GM21423 (cell line): Measurements from ENCODE around the gene HELZ.

Source experiments
- ATAC-seq: cut with Tn5 transposase; IDR thresholded peaks from one replicate; pipeline ENCODE4 v1.9.1; 2021; ENCODE audit warnings: mild to moderate bottlenecking, moderate library complexity; ENCODE audit not compliant: unreplicated experiment

Gene HELZ

DNA sequence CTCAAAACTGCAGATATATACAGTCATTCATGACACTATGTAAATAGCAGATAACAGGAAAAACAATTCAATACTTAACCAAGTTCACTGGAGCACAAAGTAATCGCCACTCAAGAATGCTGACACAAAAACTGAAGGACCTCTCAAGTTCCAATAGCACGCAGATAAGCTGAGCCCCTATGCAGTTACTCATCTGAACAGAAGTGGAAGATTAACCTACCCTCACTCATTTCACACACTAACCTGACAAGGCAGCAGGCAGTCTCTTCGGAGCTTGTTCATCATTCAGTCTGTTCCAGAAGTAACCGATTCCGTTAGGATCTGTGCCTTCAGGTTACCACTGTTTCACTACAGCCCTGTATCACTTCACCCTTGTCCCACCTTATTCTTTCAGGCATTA lies 6.0 kb downstream of the HELZ start:
- no peak for ATAC-seq

DNA sequence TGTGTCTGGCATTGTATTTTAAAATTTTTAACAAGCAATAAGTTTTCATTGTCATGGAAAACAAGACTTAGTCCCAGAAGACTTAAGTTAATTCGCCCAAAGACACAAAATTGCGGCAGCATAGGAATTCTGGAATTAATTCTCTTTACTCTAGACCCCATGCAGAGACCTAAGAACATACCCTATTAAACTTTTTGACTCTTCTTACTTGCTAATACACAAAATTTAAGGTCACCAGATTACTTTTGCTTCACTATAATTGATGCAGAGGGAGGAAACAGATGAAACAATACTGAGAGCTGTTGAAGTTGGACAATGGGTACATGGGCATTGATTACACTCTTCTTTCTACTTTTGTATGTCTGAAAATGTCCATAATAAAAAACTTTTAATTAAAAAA lies 12.6 kb downstream of the HELZ start:
- no peak for ATAC-seq

DNA sequence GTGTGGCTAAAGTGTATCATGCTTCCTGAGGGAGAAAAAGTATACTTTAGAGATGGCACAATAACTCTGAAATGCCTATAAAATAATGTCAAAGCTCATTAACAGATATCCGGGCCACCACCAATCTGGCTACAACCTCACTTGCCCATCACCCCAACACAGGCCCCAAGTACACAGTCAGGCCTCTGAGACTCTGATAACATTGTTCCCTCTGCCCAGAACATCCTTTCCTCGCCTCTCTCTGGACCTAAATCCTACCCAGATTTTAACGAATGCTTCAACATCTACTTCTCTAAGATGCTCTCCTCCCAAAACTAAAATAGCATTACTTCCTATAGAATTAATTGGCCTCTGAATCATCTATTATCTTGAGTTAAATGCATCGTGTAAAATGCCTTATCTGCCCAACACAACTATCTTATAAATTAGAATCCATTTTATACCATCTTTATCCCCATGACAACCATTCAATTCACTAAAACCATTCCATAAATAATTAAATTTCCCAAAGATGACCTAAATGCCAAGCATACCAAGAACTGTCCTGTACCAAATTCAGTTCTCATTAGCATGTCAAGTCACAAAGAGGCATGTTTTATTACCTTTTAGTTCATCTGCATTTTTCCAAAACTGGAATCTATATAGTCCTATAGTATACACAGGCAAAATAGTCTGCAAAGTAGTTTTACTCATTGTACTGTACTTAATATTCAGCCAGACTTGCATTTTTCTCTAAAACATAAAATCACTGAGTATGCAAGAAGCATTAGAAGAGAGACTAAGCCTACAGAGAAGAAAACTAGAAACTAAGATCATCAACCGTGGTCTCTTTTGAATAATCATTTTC lies 15.7 kb downstream of the HELZ start:
- no peak for ATAC-seq

- no peak for ATAC-seq
Observed at GRCh38 chr17:67227488-67227887, 17.5 kb downstream of the HELZ start.

DNA sequence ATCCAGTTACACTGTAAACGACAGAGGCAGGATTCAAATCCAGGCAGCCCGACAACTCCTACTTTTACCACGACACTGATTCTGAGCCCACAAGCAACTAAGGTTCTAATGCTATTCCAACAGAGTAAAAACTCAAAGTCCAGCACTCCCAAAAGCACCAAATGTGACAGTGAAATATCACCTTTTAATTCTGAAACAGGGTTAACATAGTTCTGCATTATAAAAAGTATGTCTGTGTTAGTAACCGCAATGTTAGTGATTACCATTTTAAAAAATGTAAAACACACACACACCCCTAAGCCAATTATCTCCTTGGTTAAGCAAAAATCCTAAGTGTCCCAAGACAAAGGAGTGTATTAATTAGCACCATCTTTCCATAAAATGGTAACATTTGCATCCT lies 19.7 kb downstream of the HELZ start:
- ATAC-seq = no peak

DNA sequence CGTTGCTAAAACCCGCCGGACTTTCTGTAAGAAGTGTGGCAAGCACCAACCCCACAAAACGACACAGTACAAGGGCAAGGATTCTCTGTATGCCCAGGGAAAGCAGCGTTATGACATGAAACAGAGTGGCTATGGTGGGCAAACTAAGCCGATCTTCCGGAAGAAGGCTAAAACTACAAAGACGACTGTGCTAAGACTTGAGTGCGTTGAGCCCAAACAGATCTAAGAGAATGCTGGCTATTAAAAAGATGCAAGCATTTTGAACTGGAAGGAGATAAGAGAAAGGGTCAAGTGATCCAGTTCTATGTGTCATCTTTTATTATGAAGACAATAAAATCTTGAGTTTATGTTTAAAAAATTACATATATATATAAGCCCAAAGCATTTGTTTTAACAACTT lies 20.3 kb downstream of the HELZ start:
- no peak for ATAC-seq

DNA sequence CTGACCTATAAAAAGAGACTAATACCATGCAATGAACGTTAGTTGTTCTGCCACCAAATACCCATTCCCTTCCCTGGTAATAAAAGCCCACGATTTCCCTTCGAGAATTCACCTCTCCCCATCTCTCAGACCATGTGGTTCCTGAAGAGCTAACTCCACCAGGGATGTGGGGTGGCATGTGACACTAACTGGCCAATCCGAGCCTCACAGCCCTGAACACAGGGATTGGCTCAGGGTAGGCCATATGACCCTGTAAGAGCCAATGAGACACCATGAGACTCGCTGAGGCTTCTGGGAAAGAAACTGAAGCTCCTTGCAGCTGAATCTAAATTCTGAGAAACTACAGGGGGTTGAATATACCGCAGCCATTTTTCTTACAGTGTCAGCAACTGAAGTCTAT lies 21.1 kb downstream of the HELZ start:
- no peak for ATAC-seq

GRCh38 chr17:67221062-67221998 lies 23.7 kb downstream of the HELZ start:
- ATAC-seq = no peak

- ATAC-seq = no peak
Observed at GRCh38 chr17:67218385-67218950, 26.5 kb downstream of the HELZ start.

GRCh38 chr17:67217446-67217845 lies 27.6 kb downstream of the HELZ start:
- ATAC-seq = no peak

DNA sequence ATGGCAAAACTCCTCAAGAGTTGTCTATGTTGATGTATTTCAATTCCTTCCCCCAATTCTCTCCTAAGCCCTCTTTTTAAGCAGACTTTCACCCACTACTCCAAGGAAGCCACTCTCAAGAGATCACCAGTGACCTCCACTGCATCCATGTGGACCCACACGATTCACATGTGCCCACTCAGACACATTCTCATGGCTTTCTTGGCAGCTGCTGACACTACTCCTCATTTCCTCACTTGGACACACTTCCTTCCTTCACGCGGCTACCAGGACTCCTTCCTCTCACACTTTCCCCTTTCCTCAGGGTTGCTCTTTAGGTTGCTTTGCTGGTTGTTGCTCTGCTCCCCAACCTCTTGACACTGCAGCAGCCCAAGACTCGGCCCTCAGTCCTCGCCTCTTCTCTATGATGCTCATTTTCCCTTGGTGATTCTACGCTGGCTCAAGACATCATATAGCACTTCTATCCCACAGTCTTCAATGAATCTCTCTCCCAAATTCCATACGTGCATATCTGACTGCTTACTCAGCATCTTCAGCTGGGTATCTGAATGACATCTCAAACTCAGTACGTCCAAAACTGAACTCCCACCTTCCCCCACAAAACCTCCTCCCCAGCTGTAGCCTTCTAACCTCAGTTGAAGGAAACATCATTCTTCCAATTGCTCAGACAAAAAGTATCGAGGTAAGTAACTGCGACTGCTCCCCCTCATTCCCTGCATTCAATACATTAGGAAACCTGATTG lies 28.2 kb downstream of the HELZ start:
- ATAC-seq = no peak

- ATAC-seq = peak; percentile 73
Observed at GRCh38 chr17:67215991-67216421, 29.0 kb downstream of the HELZ start.

GRCh38 chr17:67212714-67213417 lies 32.1 kb downstream of the HELZ start:
- no peak for ATAC-seq

DNA sequence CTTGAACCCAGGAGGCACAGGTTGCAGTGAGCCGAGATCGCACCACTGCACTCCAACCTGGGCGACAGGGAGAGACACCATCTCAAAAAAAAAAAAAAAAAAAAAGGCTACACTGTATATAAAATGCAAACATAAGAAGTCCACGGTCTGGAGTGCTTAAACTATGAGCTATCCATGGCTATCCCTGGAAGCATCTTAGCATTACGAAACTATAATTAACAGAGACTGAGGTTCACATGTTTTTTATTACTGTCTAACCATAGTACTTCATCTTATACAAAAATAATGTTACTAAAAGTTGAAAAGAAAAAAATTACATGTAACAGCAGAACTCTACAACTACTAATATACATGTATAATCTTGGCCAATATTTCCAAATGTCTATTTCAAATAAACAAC lies 32.8 kb downstream of the HELZ start:
- ATAC-seq = no peak

- ATAC-seq = no peak
Observed at GRCh38 chr17:67211742-67212141, 33.3 kb downstream of the HELZ start.

- no peak for ATAC-seq
Observed at GRCh38 chr17:67210915-67211314, 34.1 kb downstream of the HELZ start.

GRCh38 chr17:67208232-67208631 lies 36.8 kb downstream of the HELZ start:
- ATAC-seq = no peak

DNA sequence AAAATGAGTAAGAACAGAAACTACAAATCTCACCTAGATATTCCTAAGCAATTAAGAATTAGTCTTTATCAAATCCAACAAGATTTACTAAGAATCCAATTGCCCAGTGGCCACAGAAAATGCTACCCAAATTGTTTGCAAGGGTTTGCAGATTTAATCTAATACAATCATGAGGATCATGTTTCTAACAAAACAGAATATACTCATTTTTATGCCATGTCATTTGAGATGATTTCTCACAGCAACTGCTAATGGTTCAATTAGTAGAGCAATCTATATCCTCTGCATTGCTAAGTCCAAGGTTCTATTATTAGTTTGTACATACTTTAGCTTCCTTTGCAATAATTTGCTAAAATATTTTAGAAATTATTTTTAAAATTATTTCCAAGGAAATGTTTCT lies 41.2 kb downstream of the HELZ start:
- no peak for ATAC-seq

DNA sequence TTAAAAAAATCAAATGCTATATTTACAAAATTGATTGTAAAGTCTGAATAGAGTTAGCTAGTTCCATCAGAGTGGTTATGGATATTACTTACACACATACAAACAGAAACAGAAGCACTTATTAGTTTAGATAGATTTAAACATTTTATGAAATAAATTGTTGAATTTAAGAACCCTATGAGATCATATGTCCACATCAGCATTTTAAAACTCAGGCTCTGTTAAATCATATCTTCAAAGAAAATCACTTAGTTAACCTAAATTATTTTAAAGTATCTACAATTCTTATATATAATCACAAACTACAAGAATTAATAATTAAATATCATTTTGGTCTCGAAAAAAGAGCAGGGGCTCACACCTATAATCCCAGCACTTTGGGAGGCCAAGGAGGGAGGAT lies 42.5 kb downstream of the HELZ start:
- no peak for ATAC-seq

DNA sequence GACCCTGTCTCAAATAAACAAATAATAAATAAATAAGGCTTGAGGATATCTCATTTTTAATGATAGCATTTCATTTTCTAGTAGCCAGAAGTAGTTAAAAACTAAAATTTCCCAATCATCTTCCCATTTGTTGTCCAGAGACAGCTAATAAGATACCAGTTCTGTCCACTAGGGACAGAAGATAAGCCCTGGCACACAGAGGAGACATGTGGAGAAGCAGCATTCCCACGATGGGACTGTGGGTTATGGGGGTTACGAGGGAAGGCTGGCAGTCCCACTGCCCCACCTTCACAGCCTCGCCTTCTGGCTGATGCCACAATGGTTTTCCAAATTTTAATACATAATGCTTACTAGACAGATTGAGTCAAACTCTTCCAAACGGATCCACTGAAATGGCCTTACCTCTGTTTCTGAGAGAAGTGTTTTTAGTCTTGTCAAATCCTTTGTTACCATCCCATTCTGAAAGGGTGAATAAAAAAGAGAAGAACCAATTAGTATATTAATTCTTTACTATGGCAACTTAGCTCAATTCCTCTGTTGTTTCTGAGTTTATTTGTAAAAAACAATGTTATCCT lies 44.2 kb downstream of the HELZ start:
- ATAC-seq = no peak
